ENCODE data around the gene SPTB. TPM values are rescaled to one million over a fixed set of nuclear protein-coding genes. Genes with fewer than 3 reads are reported as not detected.

The SPTB gene
- total RNA-seq, 1 experiment from 2014 or later, result 2.3 TPM

GRCh38 chr14:64707661-64708060, 172.0 kb downstream of the SPTB start:
- no peaks in the 10 kb centered on the region for H3K27me3 ChIP-seq (ENCODE audit: insufficient read depth, low read length)
- WGBS (ENCODE audit: extremely low coverage, insufficient read length, low lambda C conversion rate), result no CpG with 5 or more reads among the region's 7 CpGs
- no peak overlapping the region for H3K23ac ChIP-seq (ENCODE audit: insufficient read length, low read depth, low read length)
- DNase-seq, result no peak
- H3K4me3 Mint-ChIP-seq, result peak overlapping the region; percentile 53 to 87; a peak in 3 of 5 replicates
- no peak overlapping the region for H3T11ph ChIP-seq (ENCODE audit: low read length)
- peak overlapping the region; percentile 55 for H3K4me2 ChIP-seq (ENCODE audit: insufficient read depth, insufficient read length, low read length)
- H2BK12ac ChIP-seq (ENCODE audit: insufficient read length, low read depth, low read length), result no peak overlapping the region
- no peak overlapping the region for H3K56ac ChIP-seq (ENCODE audit: insufficient read length, low read depth, low read length)
- no peaks in the 10 kb centered on the region for H3K79me1 ChIP-seq (ENCODE audit: insufficient read depth, low read depth, low read length, poor library complexity, severe bottlenecking)
- no peak overlapping the region for H3K9ac ChIP-seq (ENCODE audit: extremely low read depth, insufficient read length, low read length)
- H2AK5ac ChIP-seq (ENCODE audit: insufficient read length, low read length), result no peak overlapping the region
- no peak overlapping the region for H4K91ac ChIP-seq (ENCODE audit: insufficient read length, low read depth, low read length)
- H3K4me1 Mint-ChIP-seq, result peaks cover 64% of the 10 kb centered on the region in 2 experiments
- no peak overlapping the region for H4K5ac ChIP-seq (ENCODE audit: insufficient read length, low read depth, low read length)
- H3K4ac ChIP-seq (ENCODE audit: low read depth, low read length), result no peak overlapping the region
- no peak overlapping the region for H2BK5ac ChIP-seq (ENCODE audit: insufficient read length, low read length)
- H3K9me3 Mint-ChIP-seq, result peaks cover 7 to 10% of the 10 kb centered on the region in 2 experiments
- H3K27ac Mint-ChIP-seq, result peak overlapping the region in 1 of 3 experiments; percentile 23; a peak in 1 of 7 replicates
- H2BK15ac ChIP-seq (ENCODE audit: low read depth, low read length), result no peak overlapping the region
- peaks cover 19% of the 10 kb centered on the region; the same call in 1 of the 2 replicates for H3K79me2 ChIP-seq (ENCODE audit: insufficient read depth, low read length)
- H2BK120ac ChIP-seq (ENCODE audit: low read depth, low read length, poor library complexity, severe bottlenecking), result no peak overlapping the region
- peaks cover 18 to 23% (median 21%) of the 10 kb centered on the region in 3 experiments for H3K36me3 Mint-ChIP-seq (ENCODE audit: insufficient read depth in 1 of 3, low read depth in 3 of 3)
- H2BK20ac ChIP-seq (ENCODE audit: low read depth, low read length, poor library complexity, severe bottlenecking), result no peak overlapping the region
- no peak overlapping the region for H2AFZ ChIP-seq (ENCODE audit: low read length)
- H3K27me3 Mint-ChIP-seq (ENCODE audit: low read depth), result peaks cover 5% of the 10 kb centered on the region; the same call in 1 of the 2 replicates
- no peak overlapping the region for H4K8ac ChIP-seq (replicated peaks; ENCODE audit: insufficient read length, low read depth, low read length)
- peaks cover 18% of the 10 kb centered on the region for H3K4me1 ChIP-seq (ENCODE audit: insufficient read depth, low read length)
- H3K14ac ChIP-seq (ENCODE audit: insufficient read depth, low read length), result no peak overlapping the region
- H3K23me2 ChIP-seq (ENCODE audit: insufficient read length, low read depth, low read length, poor library complexity, severe bottlenecking), result peaks cover 35% of the 10 kb centered on the region
- no peak overlapping the region for H3K18ac ChIP-seq (ENCODE audit: insufficient read length, low read depth, low read length)
- H3K9me3 ChIP-seq (ENCODE audit: control insufficient read depth, low read depth, low read length), result no peaks in the 10 kb centered on the region
- no peak for TF ChIP-seq CTCF (conservative IDR thresholded peaks at IDR 0.05)
- H4K20me1 ChIP-seq (ENCODE audit: control insufficient read depth, insufficient read depth, insufficient read length), result no peaks in the 10 kb centered on the region
- no peak overlapping the region for H3K27ac ChIP-seq (ENCODE audit: insufficient read length, low read depth, low read length)
